Measurements from ENCODE around the gene WDFY1.

The WDFY1 gene

GRCh38 chr2:223865124-223865523 lies 80.0 kb downstream of the WDFY1 start:
- no peak overlapping the region for H3K27ac ChIP-seq
- TF ChIP-seq CTCF (conservative IDR thresholded peaks at IDR 0.05) (no peak), ZFX (IDR thresholded peaks at IDR 0.05) (no peak)

DNA sequence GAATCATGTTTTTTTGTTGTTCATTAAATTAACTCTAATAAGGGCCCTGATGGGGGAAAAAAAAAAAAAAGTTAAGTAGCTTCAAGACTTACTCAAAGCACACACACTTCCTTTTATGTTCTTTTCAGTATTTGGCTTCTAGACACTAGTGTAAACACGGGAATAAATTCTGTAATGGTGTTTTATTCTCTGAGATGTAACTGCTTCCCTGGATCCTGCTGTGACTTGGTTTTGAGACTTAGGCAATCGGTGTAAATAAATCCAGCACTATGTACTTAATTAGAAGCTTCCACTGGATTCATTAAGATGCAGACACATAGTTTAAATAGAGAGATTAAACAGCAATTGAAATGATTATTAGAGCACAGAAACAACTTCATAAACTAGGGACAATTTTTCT lies 81.6 kb downstream of the WDFY1 start:
- H3K27ac ChIP-seq: no peak overlapping the region
- TF ChIP-seq ZFX (IDR thresholded peaks at IDR 0.05) (no peak), CTCF (conservative IDR thresholded peaks at IDR 0.05) (no peak)

- no peak overlapping the region for H3K27ac ChIP-seq
- TF ChIP-seq ZFX (IDR thresholded peaks at IDR 0.05) (no peak), CTCF (conservative IDR thresholded peaks at IDR 0.05) (no peak)
Measured at GRCh38 chr2:223860809-223861738, 84.1 kb downstream of the WDFY1 start.

GRCh38 chr2:223859070-223859469 lies 86.1 kb downstream of the WDFY1 start:
- no peak overlapping the region for H3K27ac ChIP-seq
- TF ChIP-seq CTCF (conservative IDR thresholded peaks at IDR 0.05) (no peak), ZFX (IDR thresholded peaks at IDR 0.05) (no peak)

GRCh38 chr2:223856584-223856983 lies 88.6 kb downstream of the WDFY1 start:
- H3K27ac ChIP-seq: no peak overlapping the region

DNA sequence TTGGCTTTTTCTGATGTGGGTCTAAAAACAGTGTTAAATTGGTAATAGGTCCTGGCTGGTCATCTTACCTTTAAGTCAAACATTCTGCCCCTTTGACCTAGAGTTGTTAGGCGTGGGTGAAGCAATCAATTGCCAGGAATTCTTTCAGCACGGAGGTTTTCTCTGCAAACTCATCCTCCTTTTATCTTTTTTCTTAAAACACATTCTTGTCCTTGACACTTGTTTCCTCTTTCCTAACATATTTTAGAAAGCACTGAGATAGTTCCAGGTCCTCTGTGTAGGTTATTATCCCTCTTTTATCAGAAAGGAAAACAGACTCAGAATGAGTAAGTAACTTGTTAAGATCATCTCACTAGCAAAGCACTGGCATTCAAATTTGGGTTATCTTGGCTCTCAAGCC lies 89.1 kb downstream of the WDFY1 start:
- H3K27ac ChIP-seq: no peak overlapping the region
- TF ChIP-seq ZFX (IDR thresholded peaks at IDR 0.05): no peak
- TF ChIP-seq CTCF (conservative IDR thresholded peaks at IDR 0.05): no peak

More at GRCh38 chr2:223856584-223856983, 88.6 kb downstream of the WDFY1 start:
- TF ChIP-seq ZFX (IDR thresholded peaks at IDR 0.05): no peak
- no peak for TF ChIP-seq CTCF (conservative IDR thresholded peaks at IDR 0.05)

GRCh38 chr2:223855426-223855825 lies 89.7 kb downstream of the WDFY1 start:
- no peak overlapping the region for H3K27ac ChIP-seq
- TF ChIP-seq CTCF (conservative IDR thresholded peaks at IDR 0.05) (no peak), ZFX (IDR thresholded peaks at IDR 0.05) (no peak)

Data from C4-2B (cell line).